GM12878 (cell line): ENCODE results near the gene UHRF1. TPM values are rescaled to one million over a fixed set of nuclear protein-coding genes. Genes with fewer than 3 reads are reported as not detected.

Experiments
- ATAC-seq: fragments of 200-7000 bp; cut with Tn5 transposase; 3 replicates; pipeline ENCODE4 v1.9.1; 2020; ENCODE audit warnings: mild to moderate bottlenecking, moderate library complexity
- BruUV-seq: library from RNA; stranded (reverse); fragments of 400-500 nt; replicated peaks from 2 replicates; lab custom pipeline; 2021; lab: Mats Ljungman, UMichigan
- CTCF ChIA-PET: fragments of 300-600 bp; sonication (Branson Sonifier 250); formaldehyde crosslinking; extraction: SDS; loops from one replicate; lab custom pipeline; 2021; ENCODE audit warnings: inconsistent platforms; lab: Yijun Ruan, JAX
- POLR2A ChIA-PET: fragments of 350-600 bp; formaldehyde crosslinking; extraction: SDS; loops from one replicate; lab custom pipeline; 2021; ENCODE audit warnings: inconsistent platforms; lab: Charles Lee
- RAD21 ChIA-PET: fragments of 300-600 bp; sonication (Branson Sonifier 250); formaldehyde crosslinking; loops from one replicate; lab custom pipeline; 2023; ENCODE audit warnings: antibody characterized with exemption; ENCODE audit not compliant: unreplicated experiment; lab: Charles Lee
- SMC1A ChIA-PET: fragments of 300-600 bp; sonication (Branson Sonifier 250); formaldehyde crosslinking; loops from one replicate; lab custom pipeline; 2023; ENCODE audit not compliant: unreplicated experiment, uncharacterized antibody; lab: Charles Lee
- DNase-seq: peaks from one replicate; pipeline ENCODE4 v3.0.0-alpha.2; 2011; ENCODE audit warnings: low read depth, low spot score
- FAIRE-seq: peaks from 3 replicates; lab custom pipeline; 2011; peaks lifted over from hg19 to GRCh38; lab: Jason Lieb, UNC
- H2AFZ ChIP-seq: 2 replicates; pipeline ENCODE4 v1.6.0; 2011; ENCODE audit warnings: low read depth, low read length, control low read depth; ENCODE audit not compliant: control insufficient read depth
- H3K27ac ChIP-seq: 2 replicates; pipeline ENCODE4 v1.5.1; 2011; ENCODE audit warnings: control low read depth; ENCODE audit not compliant: control insufficient read depth, insufficient read depth
- H3K27me3 ChIP-seq, 2 experiments: replicated peaks in 1 of 2; 2 replicates each; pipeline versions ENCODE4 v1.6.0 to v1.6.1; 2011; ENCODE audit warnings: low read length in 1 of 2; ENCODE audit not compliant: control insufficient read depth in 2 of 2, insufficient read depth in 2 of 2
- H3K36me3 ChIP-seq, 2 experiments: 2 replicates each; pipeline ENCODE4 v1.5.1; 2011; ENCODE audit warnings: low read length in 1 of 2; ENCODE audit not compliant: control insufficient read depth in 2 of 2, insufficient read depth in 2 of 2
- H3K4me1 ChIP-seq: 2 replicates; pipeline ENCODE4 v1.6.1; 2011; ENCODE audit warnings: mild to moderate bottlenecking, low read length, moderate library complexity, mixed read lengths; ENCODE audit not compliant: control insufficient read depth, insufficient read depth
- H3K4me2 ChIP-seq: 2 replicates; pipeline ENCODE4 v1.6.0; 2011; ENCODE audit warnings: control low read depth; ENCODE audit not compliant: control insufficient read depth, insufficient read depth
- H3K4me3 ChIP-seq: fragments of 200-600 bp; sonication (generic); 2 replicates; pipeline ENCODE4 v1.5.1; 2016
- H3K79me2 ChIP-seq: 2 replicates; pipeline ENCODE4 v1.6.0; 2011; ENCODE audit warnings: low read length; ENCODE audit not compliant: control insufficient read depth, insufficient read depth
- H3K9ac ChIP-seq: 2 replicates; pipeline ENCODE4 v1.8.0; 2011; ENCODE audit warnings: low read length, control low read depth, mixed read lengths; ENCODE audit not compliant: control insufficient read depth, insufficient read depth
- H3K9me3 ChIP-seq: replicated peaks from 3 replicates; pipeline ENCODE4 v1.5.1; 2011; ENCODE audit warnings: mild to moderate bottlenecking, low read length; ENCODE audit not compliant: control insufficient read depth, insufficient read depth
- H4K20me1 ChIP-seq: 2 replicates; pipeline ENCODE4 v1.6.0; 2011; ENCODE audit not compliant: control insufficient read depth, insufficient read depth
- CREB1 ChIP-seq: IDR thresholded peaks from 2 replicates; pipeline ENCODE4 v1.6.1; 2012; ENCODE audit warnings: low read depth, mild to moderate bottlenecking, inconsistent platforms
- IKZF2 ChIP-seq, 2 experiments: fragments of 450-650 bp; IDR thresholded peaks; 2 replicates each; pipeline ENCODE4 v1.6.1; 2017; ENCODE audit warnings: mild to moderate bottlenecking in 2 of 2, moderate library complexity in 2 of 2
- NR2F1 ChIP-seq: fragments of 450-650 bp; conservative IDR thresholded peaks from 2 replicates; pipeline ENCODE4 v1.6.1; 2017; ENCODE audit warnings: mild to moderate bottlenecking
- PKNOX1 ChIP-seq: fragments of 450-650 bp; IDR thresholded peaks from 2 replicates; pipeline ENCODE4 v1.6.1; 2016; ENCODE audit warnings: mild to moderate bottlenecking
- POLR2AphosphoS5 ChIP-seq: IDR thresholded peaks from 2 replicates; pipeline ENCODE4 v1.6.1; 2011; ENCODE audit warnings: mild to moderate bottlenecking, low read length, inconsistent platforms
- SMARCA5 ChIP-seq: fragments of 450-650 bp; IDR thresholded peaks from 2 replicates; pipeline ENCODE4 v1.6.1; 2017; ENCODE audit warnings: mild to moderate bottlenecking
- SMC3 ChIP-seq: IDR thresholded peaks from 2 replicates; pipeline ENCODE4 v1.6.1; 2011; ENCODE audit warnings: low read length, improper control_type of control experiment, borderline replicate concordance
- SPI1 ChIP-seq: IDR thresholded peaks from 2 replicates; pipeline ENCODE4 v1.6.1; 2011; ENCODE audit warnings: low read depth, mild to moderate bottlenecking, low read length, moderate library complexity, borderline replicate concordance; ENCODE audit not compliant: insufficient read depth
- WGBS: methylation state at CpG from one replicate; pipeline ENCODE4 v1.1.6; 2016; ENCODE audit warnings: low lambda C conversion rate; ENCODE audit not compliant: insufficient replicate concordance, insufficient coverage; ENCODE audit errors: missing lambda C conversion rate; 5-methylcytosine and 5-hydroxymethylcytosine counted together
- in situ Hi-C: fragments of 300-500 bp; cut with MboI; formaldehyde crosslinking; loops from 9 replicates; pipeline ENCODE4 v1.14.3; 2018; ENCODE audit warnings: mixed read lengths
- intact Hi-C: fragments of 100-400 bp; cut with micrococcal nuclease; formaldehyde crosslinking; loops from one replicate; pipeline ENCODE4 v1.14.2; 2022; ENCODE audit not compliant: unreplicated experiment
- polyA plus RNA-seq, 11 experiments: library from polyadenylated mRNA; depleted of rRNA in 4 of 11; unstranded in 6 of 11; stranded (reverse) in 5 of 11; fragments of >200 nt; fragmentation: Nextera tagmentation in 4 of 11; fragmentation: Illumina TruSeq in 1 of 11; extraction: Ambion mirVana in 4 of 11; extraction: Trizol in 1 of 11; gene quantifications; 1 replicate in 1 of 11; 2 replicates in 10 of 11; pipeline versions ENCODE4 v1.2.1 to v1.2.3, GENCODE V29; 2011 to 2016; ENCODE audit warnings: inconsistent platforms in 2 of 11, missing spikeins in 2 of 11, low read depth in 1 of 11
- total RNA-seq, 4 experiments: library from RNA; depleted of rRNA in 3 of 4; stranded (reverse); fragments of >200 nt in 3 of 4; fragmentation: Illumina TruSeq in 1 of 4; extraction: Trizol in 1 of 4; gene quantifications; 2 replicates each; pipeline versions ENCODE4 v1.2.1 to v1.2.3, GENCODE V29; 2013 to 2021
- TF ChIP-seq, protein P1 (sequence below): fragments of 450-650 bp; IDR thresholded peaks from 2 replicates; pipeline ENCODE4 v1.6.1; 2014; ENCODE audit warnings: mild to moderate bottlenecking

UHRF1 gene
- total and polyA plus RNA-seq, 10 of the 15 experiments (the other 5 are each of a cell fraction or from before 2014, with no cell fraction given), result 13.0 to 109 (median 37.7) TPM

DNA sequence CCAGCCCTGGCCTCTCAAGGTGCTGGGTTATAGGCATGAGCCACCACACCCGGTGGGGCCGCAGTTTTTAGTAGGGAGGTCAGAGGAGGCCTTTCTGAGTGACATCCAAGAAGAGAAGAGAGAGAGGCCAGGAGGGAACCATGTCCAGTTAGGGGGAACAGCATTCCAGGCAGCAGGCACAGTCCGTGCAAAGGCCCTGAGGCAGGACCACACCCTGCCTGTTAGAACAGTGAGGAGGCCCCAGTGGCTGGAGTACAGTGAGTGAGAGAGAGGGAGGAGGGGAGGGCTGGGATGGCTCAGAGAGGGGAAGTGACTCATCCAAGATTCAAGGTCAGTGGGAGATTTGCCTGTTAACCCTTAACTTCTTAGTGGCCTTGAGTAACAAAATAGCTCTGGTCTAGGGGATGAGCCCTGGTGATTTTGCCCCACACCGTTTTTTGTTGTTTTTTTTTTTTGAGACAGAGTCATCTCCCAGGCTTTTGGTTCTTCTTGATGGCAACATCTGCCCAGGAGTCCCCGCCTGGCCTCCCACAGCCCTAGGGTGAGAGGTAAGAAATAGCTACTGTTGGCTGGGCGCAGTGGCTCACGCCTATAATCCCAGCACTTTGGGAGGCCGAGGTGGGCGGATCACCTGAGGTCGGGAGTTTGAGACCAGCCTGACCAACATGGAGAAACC, 39.1 kb upstream of the UHRF1 start:
- CTCF ChIA-PET, result interaction anchor here (0.6 to 11.0 kb wide), 8 partner anchors 10 to 161 kb away, joined by 3 to 171 read pairs (median 10); no protein-coding TSS in a partner anchor
- no peaks in the 10 kb centered on the region for H4K20me1 ChIP-seq
- no peak overlapping the region for H3K4me3 ChIP-seq
- peak; percentile 23 for ATAC-seq
- intact Hi-C loops, result no loop called here
- no peaks in the 10 kb centered on the region for H3K4me1 ChIP-seq
- no peak overlapping the region for H3K27ac ChIP-seq
- no peak for TF ChIP-seq NR2F1
- TF ChIP-seq IKZF2 (IDR thresholded peaks at IDR 0.05), result peak in 1 of 2 experiments; percentile 38; a peak in 1 of 4 replicates
- peak; percentile 59; the same call in 1 of the 2 replicates for TF ChIP-seq SPI1
- TF ChIP-seq SMARCA5, result peak; percentile 60
- TF ChIP-seq, all 136 proteins: peak for 3
- Histone ChIP-seq H3K9ac (no peak overlapping the region), H3K79me2 (peaks cover 15% of the 10 kb centered on the region), H3K27me3 (no peaks in the 10 kb centered on the region), H3K4me2 (no peak overlapping the region), H3K9me3 (no peaks in the 10 kb centered on the region), H3K36me3 (no peaks in the 10 kb centered on the region), H2AFZ (no peak overlapping the region)
- BruUV-seq, result no TSS peak
- POLR2A ChIA-PET, result interaction anchor here (0.7 to 1.8 kb wide), 2 partner anchors 42 to 47 kb away, joined by 3 to 13 read pairs; no protein-coding TSS in a partner anchor
- no peak for FAIRE-seq
- WGBS, result 80% methylated on average over 10 of the region's 10 CpGs
- RAD21 ChIA-PET, result interaction anchor here (0.7 to 8.5 kb wide), 4 partner anchors 43 to 131 kb away, joined by 3 to 79 read pairs (median 5); no protein-coding TSS in a partner anchor
- SMC1A ChIA-PET, result interaction anchor here (1.1 to 5.6 kb wide), 4 partner anchors 39 to 60 kb away, joined by 3 to 49 read pairs (median 10); partner anchors contain the start of gene TICAM1
- in situ Hi-C loops, result loop anchor here (5.0 kb wide), 2 partner anchors 42 to 162 kb away; no protein-coding TSS in a partner anchor
- DNase-seq, result no peak

DNA sequence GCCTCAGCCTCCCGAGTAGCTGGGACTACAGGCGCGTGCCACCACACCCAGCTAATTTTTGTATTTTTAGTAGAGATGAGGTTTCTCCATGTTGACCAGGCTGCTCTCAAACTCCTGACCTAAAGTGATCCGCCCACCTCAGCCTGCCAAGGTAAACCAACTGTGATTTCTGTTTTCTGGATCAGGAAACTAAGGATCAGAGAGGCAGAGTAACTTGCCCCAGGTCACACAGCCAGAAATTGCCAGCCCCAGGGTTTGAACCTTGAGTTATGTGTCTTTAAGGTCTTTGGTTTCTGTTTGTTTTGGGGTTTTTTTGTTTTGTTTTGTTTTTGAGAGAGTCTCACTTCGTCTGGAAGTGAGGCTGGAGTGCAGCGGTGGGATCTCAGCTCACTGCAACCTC, 37.6 kb upstream of the UHRF1 start:
- ChIA-PET SMC1A (interaction anchor here (0.9 to 5.6 kb wide), 6 partner anchors 27 to 160 kb away, joined by 3 to 49 read pairs (median 4); no protein-coding TSS in a partner anchor), RAD21 (interaction anchor here (0.7 to 8.5 kb wide), 7 partner anchors 41 to 160 kb away, joined by 3 to 79 read pairs (median 6); partner anchors contain the start of gene KDM4B), POLR2A (interaction anchor here (0.9 to 1.8 kb wide), 2 partner anchors 40 to 43 kb away, joined by 3 to 13 read pairs; no protein-coding TSS in a partner anchor), CTCF (interaction anchor here (0.7 to 11.0 kb wide), 9 partner anchors 21 to 406 kb away, joined by 3 to 171 read pairs (median 5); no protein-coding TSS in a partner anchor)
- BruUV-seq, result no TSS peak
- no peak for ATAC-seq
- FAIRE-seq, result no peak
- in situ Hi-C loops, result loop anchor here (5.0 kb wide), 2 partner anchors 41 to 161 kb away; no protein-coding TSS in a partner anchor
- Histone ChIP-seq H3K79me2 (peaks cover 6% of the 10 kb centered on the region), H3K27ac (no peak overlapping the region), H2AFZ (no peak overlapping the region), H3K4me1 (no peaks in the 10 kb centered on the region), H3K4me2 (no peak overlapping the region), H3K4me3 (no peak overlapping the region), H3K9me3 (no peaks in the 10 kb centered on the region), H4K20me1 (no peaks in the 10 kb centered on the region), H3K36me3 (no peaks in the 10 kb centered on the region), H3K27me3 (no peaks in the 10 kb centered on the region), H3K9ac (no peak overlapping the region)
- intact Hi-C loops, result loop anchor here (1.0 kb wide), 2 partner anchors 40 to 160 kb away; no protein-coding TSS in a partner anchor
- DNase-seq, result no peak
- WGBS, result 46% methylated on average over 6 of the region's 6 CpGs
- TF ChIP-seq POLR2AphosphoS5 (no peak), PKNOX1 (no peak), SMC3 (no peak), CREB1 (no peak)
- TF ChIP-seq, protein P1, sequence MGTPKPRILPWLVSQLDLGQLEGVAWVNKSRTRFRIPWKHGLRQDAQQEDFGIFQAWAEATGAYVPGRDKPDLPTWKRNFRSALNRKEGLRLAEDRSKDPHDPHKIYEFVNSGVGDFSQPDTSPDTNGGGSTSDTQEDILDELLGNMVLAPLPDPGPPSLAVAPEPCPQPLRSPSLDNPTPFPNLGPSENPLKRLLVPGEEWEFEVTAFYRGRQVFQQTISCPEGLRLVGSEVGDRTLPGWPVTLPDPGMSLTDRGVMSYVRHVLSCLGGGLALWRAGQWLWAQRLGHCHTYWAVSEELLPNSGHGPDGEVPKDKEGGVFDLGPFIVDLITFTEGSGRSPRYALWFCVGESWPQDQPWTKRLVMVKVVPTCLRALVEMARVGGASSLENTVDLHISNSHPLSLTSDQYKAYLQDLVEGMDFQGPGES, result no peak
